Heart right ventricle (tissue), 16 donors: ENCODE results near the gene PCDHA1. TPM values are rescaled to one million over a fixed set of nuclear protein-coding genes. Genes with fewer than 3 reads are reported as not detected.
A peak's percentile ranks its signal among the peaks of the same experiment; 100 is the strongest.
"Not testable (repeated sequence)": the region's sequence is repeated elsewhere in the genome, so short reads cannot be mapped to it uniquely, and the experiment has no call there.

ENCODE experiments used
- ATAC-seq, 8 donors: fragments of 200-7000 bp; cut with Tn5 transposase; one replicate each; pipeline ENCODE4 v1.9.1; 2020; ENCODE audit warnings: mild to moderate bottlenecking in 8 of 8, moderate library complexity in 8 of 8, moderate number of reproducible peaks in 1 of 8
- DNase-seq, 2 donors: peaks; one replicate each; pipeline ENCODE4 v3.0.0-alpha.2; 2020
- H3K27ac ChIP-seq, 10 donors: fragments of 200-600 bp; sonication (generic) in 2 of 10; one replicate each; pipeline versions ENCODE4 v1.5.0 to v1.8.0; 2020 to 2022; ENCODE audit warnings: mild to moderate bottlenecking in 3 of 10
- H3K27me3 ChIP-seq, 7 donors: fragments of 200-600 bp; one replicate each; pipeline ENCODE4 v1.8.0; 2021 to 2022; ENCODE audit warnings: mild to moderate bottlenecking in 2 of 7
- H3K36me3 ChIP-seq, 9 donors: fragments of 200-600 bp; sonication (generic) in 1 of 9; one replicate each; pipeline versions ENCODE4 v1.5.0 to v1.8.0; 2020 to 2022; ENCODE audit warnings: mild to moderate bottlenecking in 2 of 9
- H3K4me1 ChIP-seq, 9 donors: fragments of 200-600 bp; sonication (generic) in 1 of 9; one replicate each; pipeline versions ENCODE4 v1.5.0 to v1.8.0; 2020 to 2022; ENCODE audit warnings: mild to moderate bottlenecking in 4 of 9
- H3K4me3 ChIP-seq, 10 donors: fragments of 200-600 bp; sonication (generic) in 2 of 10; one replicate each; pipeline versions ENCODE4 v1.5.0 to v1.8.0; 2020 to 2022; ENCODE audit warnings: mild to moderate bottlenecking in 7 of 10, moderate library complexity in 2 of 10
- H3K9me3 ChIP-seq, 11 donors: fragments of 200-600 bp in 10 of 11; sonication (generic) in 2 of 11; one replicate each; pipeline versions ENCODE4 v1.5.0 to v1.8.0; 2013 to 2022; ENCODE audit warnings: mild to moderate bottlenecking in 2 of 11, control low read depth in 1 of 11, moderate library complexity in 1 of 11
- WGBS, 2 donors: extraction: QIAGEN DNeasy Blood & Tissue Kit; methylation state at CpG; one replicate each; pipeline ENCODE4 v1.1.7; 2013; ENCODE audit warnings: inconsistent platforms in 1 of 2; 5-methylcytosine and 5-hydroxymethylcytosine counted together
- intact Hi-C, 10 donors: fragments of 100-400 bp; cut with DNase I; formaldehyde crosslinking; loops; one replicate each; pipeline versions ENCODE4 v1.11.1 to v1.14.2; 2022
- polyA plus RNA-seq, 2 donors: library from polyadenylated mRNA; stranded (reverse); fragments of 200-250 nt; gene quantifications; one replicate each; pipeline ENCODE4 v1.2.3, GENCODE V29; 2013
- total RNA-seq, 10 donors: library from RNA; stranded (reverse); fragmentation: NEBNext Ultra II Directional in 3 of 10; extraction: Animal tissue kit (Norgen Biotek cat#: 25700) in 3 of 10; gene quantifications; one replicate each; pipeline versions ENCODE4 v1.2.1 to v1.2.4, GENCODE V29; 2021 to 2023
- TF ChIP-seq, protein P1 (sequence below), 9 donors: fragments of 200-600 bp; sonication (generic) in 2 of 9; IDR thresholded peaks; one replicate each; pipeline versions ENCODE4 v1.5.0 to v1.8.0; 2021 to 2022; ENCODE audit warnings: antibody characterized with exemption in 9 of 9, mild to moderate bottlenecking in 5 of 9, moderate library complexity in 1 of 9
- donor health status: Arrhythmogenic right ventricular cardiomyopathy.
- donor health status: ischemic (EF 13 %, LVEDD 7.1; RV severe dilation, severe dysfunction).
- donor health status: healthy with polysubstance abuse.
- donor health status: DM: no; HTN: yes; CAD: no.
- donor health status: DM: no; HTN: no; CAD: no.
- donor health status: ischemic (EF 25% LVEDD 6.9; RV normal size, moderate dysfunction).
- donor health status: ischemic (EF 25% LVEDD 5.7; RV mildly dilated, moderate dysfunction).
- donor health status: healthy.
- donor health status: DM: yes; HTN: yes; CAD: no.
- donor health status: Ischemic cardiomyopathy.
- donor health status: ischemic (EF 35%, LVEDD 5.7; RV mildly dilated, moderate dysfunction).
- donor health status: nonischemic (EF 11% LVEDD 7.7; RV severe dilation, severe dysfunction).
- donor health status: DM: yes; HTN: yes; CAD: no.
- donor health status: PGD.
- donor health status: ischemic (EF 29% LVEDD 5.4; RV normal size, mild dysfunction).
- donor health status: nonischemic (EF 23%, LVEDD 6.1; RV moderate dilation, normal function).

Gene PCDHA1
- total and polyA plus RNA-seq, 12 donors: 0.07 to 0.09 TPM; not detected in 10

- DNase-seq: no peak
- H3K27ac ChIP-seq: no peak overlapping the region
- H3K4me1 ChIP-seq: no peaks in the 10 kb centered on the region
- ATAC-seq: no peak
- H3K36me3 ChIP-seq: no peaks in the 10 kb centered on the region
- peaks cover 0 to 98% (median 57%) of the 10 kb centered on the region in 7 donors for H3K27me3 ChIP-seq
- TF ChIP-seq, protein P1, sequence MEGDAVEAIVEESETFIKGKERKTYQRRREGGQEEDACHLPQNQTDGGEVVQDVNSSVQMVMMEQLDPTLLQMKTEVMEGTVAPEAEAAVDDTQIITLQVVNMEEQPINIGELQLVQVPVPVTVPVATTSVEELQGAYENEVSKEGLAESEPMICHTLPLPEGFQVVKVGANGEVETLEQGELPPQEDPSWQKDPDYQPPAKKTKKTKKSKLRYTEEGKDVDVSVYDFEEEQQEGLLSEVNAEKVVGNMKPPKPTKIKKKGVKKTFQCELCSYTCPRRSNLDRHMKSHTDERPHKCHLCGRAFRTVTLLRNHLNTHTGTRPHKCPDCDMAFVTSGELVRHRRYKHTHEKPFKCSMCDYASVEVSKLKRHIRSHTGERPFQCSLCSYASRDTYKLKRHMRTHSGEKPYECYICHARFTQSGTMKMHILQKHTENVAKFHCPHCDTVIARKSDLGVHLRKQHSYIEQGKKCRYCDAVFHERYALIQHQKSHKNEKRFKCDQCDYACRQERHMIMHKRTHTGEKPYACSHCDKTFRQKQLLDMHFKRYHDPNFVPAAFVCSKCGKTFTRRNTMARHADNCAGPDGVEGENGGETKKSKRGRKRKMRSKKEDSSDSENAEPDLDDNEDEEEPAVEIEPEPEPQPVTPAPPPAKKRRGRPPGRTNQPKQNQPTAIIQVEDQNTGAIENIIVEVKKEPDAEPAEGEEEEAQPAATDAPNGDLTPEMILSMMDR (IDR thresholded peaks at IDR 0.05): no peak
- peaks cover 0 to 75% (median 18%) of the 10 kb centered on the region in 11 donors for H3K9me3 ChIP-seq
- WGBS, 2 donors: 15 to 16% methylated on average over 18 of the region's 18 CpGs
- peak overlapping the region in 2 of 10 donors; percentile 12 to 23 for H3K4me3 ChIP-seq
- intact Hi-C loops: no loop called here
Measured at GRCh38 chr5:140828362-140828737, 42.4 kb downstream of the PCDHA1 start.

DNA sequence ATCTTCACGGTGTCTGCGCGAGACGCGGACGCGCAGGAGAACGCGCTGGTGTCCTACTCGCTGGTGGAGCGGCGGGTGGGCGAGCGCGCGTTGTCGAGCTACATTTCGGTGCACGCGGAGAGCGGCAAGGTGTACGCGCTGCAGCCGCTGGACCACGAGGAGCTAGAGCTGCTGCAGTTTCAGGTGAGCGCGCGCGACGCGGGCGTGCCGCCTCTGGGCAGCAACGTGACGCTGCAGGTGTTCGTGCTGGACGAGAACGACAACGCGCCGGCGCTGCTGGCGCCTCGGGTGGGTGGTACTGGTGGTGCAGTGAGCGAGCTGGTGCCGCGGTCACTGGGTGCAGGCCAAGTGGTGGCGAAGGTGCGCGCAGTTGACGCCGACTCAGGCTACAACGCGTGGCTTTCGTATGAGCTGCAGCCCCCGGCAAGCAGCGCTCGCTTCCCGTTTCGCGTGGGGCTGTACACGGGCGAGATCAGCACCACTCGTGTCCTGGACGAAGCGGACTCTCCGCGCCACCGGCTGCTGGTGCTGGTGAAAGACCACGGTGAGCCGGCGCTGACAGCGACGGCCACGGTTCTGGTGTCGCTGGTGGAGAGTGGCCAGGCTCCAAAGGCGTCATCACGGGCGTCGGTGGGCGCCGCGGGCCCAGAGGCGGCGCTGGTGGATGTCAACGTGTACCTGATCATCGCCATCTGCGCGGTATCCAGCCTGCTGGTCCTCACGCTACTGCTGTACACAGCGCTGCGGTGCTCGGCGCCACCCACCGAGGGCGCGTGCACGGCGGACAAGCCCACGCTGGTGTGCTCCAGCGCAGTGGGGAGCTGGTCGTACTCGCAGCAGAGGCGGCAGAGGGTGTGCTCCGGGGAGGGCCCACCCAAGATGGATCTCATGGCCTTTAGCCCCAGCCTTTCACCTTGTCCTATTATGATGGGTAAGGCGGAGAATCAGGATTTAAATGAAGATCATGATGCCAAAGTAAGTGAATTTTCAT lies 43.9 kb downstream of the PCDHA1 start:
- not testable (repeated sequence) for H3K4me3 ChIP-seq, H3K4me1 ChIP-seq, H3K27ac ChIP-seq, DNase-seq, ATAC-seq, H3K36me3 ChIP-seq
- H3K27me3 ChIP-seq: peaks cover 0 to 97% (median 59%) of the 10 kb centered on the region in 7 donors
- WGBS, 2 donors: 30 to 39% methylated on average over 106 of the region's 106 CpGs
- peaks cover 0 to 71% (median 18%) of the 10 kb centered on the region in 11 donors for H3K9me3 ChIP-seq
- intact Hi-C loops: loop anchor here in 2 of 10 donors (5.0 to 10.0 kb wide), 2 partner anchors 212 to 215 kb away; no protein-coding TSS in a partner anchor

DNA sequence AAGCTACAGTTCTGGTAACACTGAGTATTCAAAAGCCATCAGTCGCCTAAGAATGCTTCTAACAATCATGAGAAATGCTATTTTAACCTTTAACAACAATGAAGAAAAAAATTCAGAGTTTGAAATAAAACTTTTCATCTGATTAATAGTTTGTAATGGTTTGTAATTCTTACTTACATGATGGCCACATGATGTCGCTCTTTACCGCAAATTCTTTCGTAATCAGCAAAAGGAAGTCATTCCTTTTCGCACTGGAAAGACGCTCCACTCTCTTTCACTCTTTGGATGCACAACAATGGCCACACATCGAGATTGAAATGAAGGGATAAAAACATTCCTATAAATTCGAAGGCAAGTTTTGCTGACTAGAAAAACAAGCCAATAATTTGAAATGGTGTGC lies 48.1 kb downstream of the PCDHA1 start, which contains the start of gene PCDHA7:
TSS of gene PCDHA7 (plus strand) at position 277 of the 400 bp plus-strand sequence. CDS start at position 392, 115 bp downstream.
- DNase-seq (no peak), ATAC-seq (no peak)
- TF ChIP-seq, protein P1 (IDR thresholded peaks at IDR 0.05): peak in 3 of 9 donors; percentile 18 to 37 (median 24)
- H3K9me3 ChIP-seq: peaks cover 0 to 62% (median 20%) of the 10 kb centered on the region in 11 donors
- no peak within 1 kb of the TSS for H3K27ac ChIP-seq
- WGBS, 2 donors: 6 to 12% methylated on average over 8 of the region's 8 CpGs
- H3K36me3 ChIP-seq: no peaks in the 10 kb centered on the region
- peak within 1 kb of the TSS in 2 of 10 donors; percentile 32 to 38 for H3K4me3 ChIP-seq
- peaks cover 0 to 93% (median 54%) of the 10 kb centered on the region in 7 donors for H3K27me3 ChIP-seq
- intact Hi-C loops: loop anchor here in 2 of 10 donors (5.0 to 10.0 kb wide), 2 partner anchors 208 to 211 kb away; no protein-coding TSS in a partner anchor
- H3K4me1 ChIP-seq: no peaks in the 10 kb centered on the region

GRCh38 chr5:140834439-140835008 lies 48.6 kb downstream of the PCDHA1 start:
- DNase-seq, H3K36me3 ChIP-seq, ATAC-seq, H3K4me1 ChIP-seq, H3K27ac ChIP-seq: not testable (repeated sequence)
- Histone ChIP-seq H3K27me3 (peaks cover 0 to 93% (median 55%) of the 10 kb centered on the region in 7 donors), H3K9me3 (peaks cover 0 to 59% (median 15%) of the 10 kb centered on the region in 11 donors), H3K4me3 (peak overlapping the region in 2 of 10 donors; percentile 32 to 38)
- WGBS, 2 donors: 16 to 19% methylated on average over 23 to 26 of the region's 38 CpGs
- intact Hi-C loops: loop anchor here in 2 of 10 donors (5.0 to 10.0 kb wide), 2 partner anchors 208 to 210 kb away; no protein-coding TSS in a partner anchor
